CD1c-positive myeloid dendritic cell (primary cell): ENCODE data around the gene AFF1.

Experiments
- DNase-seq: peaks from one replicate; pipeline ENCODE4 v3.0.0-alpha.2; 2016; ENCODE audit errors: extremely low spot score

Gene AFF1, protein sequence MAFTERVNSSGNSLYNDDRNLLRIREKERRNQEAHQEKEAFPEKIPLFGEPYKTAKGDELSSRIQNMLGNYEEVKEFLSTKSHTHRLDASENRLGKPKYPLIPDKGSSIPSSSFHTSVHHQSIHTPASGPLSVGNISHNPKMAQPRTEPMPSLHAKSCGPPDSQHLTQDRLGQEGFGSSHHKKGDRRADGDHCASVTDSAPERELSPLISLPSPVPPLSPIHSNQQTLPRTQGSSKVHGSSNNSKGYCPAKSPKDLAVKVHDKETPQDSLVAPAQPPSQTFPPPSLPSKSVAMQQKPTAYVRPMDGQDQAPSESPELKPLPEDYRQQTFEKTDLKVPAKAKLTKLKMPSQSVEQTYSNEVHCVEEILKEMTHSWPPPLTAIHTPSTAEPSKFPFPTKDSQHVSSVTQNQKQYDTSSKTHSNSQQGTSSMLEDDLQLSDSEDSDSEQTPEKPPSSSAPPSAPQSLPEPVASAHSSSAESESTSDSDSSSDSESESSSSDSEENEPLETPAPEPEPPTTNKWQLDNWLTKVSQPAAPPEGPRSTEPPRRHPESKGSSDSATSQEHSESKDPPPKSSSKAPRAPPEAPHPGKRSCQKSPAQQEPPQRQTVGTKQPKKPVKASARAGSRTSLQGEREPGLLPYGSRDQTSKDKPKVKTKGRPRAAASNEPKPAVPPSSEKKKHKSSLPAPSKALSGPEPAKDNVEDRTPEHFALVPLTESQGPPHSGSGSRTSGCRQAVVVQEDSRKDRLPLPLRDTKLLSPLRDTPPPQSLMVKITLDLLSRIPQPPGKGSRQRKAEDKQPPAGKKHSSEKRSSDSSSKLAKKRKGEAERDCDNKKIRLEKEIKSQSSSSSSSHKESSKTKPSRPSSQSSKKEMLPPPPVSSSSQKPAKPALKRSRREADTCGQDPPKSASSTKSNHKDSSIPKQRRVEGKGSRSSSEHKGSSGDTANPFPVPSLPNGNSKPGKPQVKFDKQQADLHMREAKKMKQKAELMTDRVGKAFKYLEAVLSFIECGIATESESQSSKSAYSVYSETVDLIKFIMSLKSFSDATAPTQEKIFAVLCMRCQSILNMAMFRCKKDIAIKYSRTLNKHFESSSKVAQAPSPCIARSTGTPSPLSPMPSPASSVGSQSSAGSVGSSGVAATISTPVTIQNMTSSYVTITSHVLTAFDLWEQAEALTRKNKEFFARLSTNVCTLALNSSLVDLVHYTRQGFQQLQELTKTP

DNA sequence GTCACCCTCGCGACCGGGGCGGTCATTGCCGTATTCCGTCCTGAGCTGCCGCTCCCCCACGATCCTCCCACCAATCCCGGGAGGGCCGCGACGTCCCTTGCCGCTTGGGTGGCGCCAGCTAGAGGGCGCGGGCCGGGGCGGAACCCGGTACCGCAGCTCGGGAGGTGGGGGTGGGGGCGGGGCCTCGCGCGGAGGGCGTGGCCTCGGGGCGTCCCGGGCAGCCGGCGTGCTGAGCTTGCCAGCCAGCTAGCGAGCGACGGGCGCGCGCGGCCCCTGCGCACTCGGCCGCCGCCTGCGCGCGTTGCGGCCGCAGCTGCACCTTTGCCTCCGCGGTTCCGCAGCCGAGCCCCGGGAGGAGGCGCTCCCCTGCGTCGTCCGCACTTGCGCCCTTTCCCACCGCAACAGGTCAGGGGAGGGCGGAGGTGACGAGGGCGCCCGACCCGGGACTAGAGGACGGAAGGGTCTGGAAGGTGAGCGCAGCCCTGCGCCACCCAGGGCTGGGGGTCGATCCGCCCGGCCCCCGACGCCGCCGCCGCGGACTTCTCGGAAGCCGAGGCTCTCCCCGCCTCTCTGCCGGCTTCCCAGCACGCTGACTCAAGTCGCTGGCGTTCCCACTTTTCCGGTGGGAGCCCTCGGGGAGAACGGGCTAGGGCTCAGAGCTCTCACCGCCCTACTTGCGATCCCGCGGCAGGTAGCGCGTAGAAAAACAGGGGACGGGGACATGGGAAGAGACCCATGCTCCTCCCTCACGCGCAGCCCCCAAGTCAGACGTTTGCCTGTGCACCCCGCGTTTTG is at the start of gene AFF1:
Gene AFF1, plus strand, starts transcription at position 241 of the 795 bp plus-strand sequence. CDS start 13,523 bp downstream, outside the sequence.
- DNase-seq, result peak; percentile 97

DNA sequence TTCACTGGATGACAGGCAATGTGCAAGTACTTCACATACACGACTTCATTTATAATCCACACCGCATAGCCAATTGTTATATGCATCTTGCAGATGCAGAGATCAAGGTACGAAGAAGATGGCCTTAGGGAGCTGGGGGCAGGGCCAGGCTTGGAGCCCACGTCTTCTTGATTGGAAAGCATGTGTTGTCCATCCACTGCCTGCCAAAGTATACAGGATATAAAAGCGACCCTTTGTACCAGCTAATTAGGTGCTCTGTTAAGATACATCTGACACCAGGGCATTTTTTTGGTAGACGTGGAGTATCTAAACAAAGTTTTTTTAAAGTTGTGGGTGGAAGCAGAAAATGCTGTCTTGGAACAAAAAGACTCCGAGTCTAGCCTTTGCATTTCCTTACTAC is 44.0 kb upstream of the AFF1 start:
- no peak for DNase-seq

GRCh38 chr4:86891762-86892635 is 42.8 kb upstream of the AFF1 start, which contains the start of gene C4orf36:
Gene C4orf36 (minus strand): TSS chr4:86892422. CDS start chr4:86891520, 902 bp downstream.
- DNase-seq, result peak; percentile 59

DNA sequence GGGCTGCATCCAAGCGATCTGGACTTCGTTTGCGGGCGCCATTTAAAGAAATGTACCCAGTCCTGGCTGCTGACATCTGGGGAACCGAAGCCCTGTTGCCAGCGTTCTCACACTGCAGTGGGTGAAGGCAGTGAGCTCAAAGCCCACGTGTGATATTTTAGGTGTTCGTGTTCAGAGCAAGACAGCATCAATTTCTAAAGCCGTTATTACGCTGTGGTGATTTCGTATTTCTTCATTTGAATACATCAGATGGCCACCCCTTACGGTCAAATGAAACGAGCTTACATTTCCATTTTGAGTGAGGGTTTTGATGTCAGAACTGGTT is 42.2 kb upstream of the AFF1 start:
- DNase-seq, result no peak

GRCh38 chr4:86893136-86893535 is 41.7 kb upstream of the AFF1 start:
- DNase-seq, result no peak

DNA sequence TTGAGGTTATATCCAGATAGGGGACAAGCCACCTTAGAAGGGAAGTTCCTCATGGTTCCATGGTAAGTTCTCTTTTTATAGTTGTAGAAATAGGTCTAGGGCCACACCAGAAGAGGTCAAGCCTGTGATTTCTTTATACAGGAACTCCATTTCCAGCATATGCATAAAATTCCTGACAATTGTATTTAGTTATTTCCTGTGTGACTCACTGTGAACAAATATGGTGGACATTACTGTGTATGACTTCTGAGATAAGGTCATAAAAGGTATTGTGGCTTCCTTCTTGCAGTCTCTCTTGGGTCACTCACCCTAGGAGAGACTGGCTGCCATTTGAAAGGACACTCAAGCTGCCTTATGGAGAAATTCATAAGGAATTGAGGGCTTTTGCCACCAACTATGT is 40.4 kb upstream of the AFF1 start:
- DNase-seq, result peak; percentile 41

GRCh38 chr4:86895692-86896488 is 38.9 kb upstream of the AFF1 start:
- DNase-seq, result peak; percentile 75

DNA sequence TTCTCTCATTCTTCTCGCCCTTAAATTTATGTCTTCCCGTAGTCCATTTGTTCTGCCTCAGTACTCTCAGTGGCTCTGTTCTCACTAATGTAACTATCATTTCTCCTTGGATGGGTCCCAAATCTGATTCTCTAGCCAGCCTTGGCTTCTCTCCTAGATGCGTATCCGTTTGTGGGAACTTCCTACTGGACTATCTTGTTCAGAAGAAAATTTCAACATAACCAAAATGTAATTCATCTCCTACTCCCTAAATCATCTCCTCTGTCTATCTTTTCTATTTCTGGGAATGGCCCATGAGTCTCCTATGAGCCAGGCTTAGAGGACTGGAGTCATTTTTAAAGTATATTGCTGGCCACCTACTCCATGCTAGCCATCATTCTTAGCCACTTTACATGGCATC is 38.2 kb upstream of the AFF1 start:
- no peak for DNase-seq

DNA sequence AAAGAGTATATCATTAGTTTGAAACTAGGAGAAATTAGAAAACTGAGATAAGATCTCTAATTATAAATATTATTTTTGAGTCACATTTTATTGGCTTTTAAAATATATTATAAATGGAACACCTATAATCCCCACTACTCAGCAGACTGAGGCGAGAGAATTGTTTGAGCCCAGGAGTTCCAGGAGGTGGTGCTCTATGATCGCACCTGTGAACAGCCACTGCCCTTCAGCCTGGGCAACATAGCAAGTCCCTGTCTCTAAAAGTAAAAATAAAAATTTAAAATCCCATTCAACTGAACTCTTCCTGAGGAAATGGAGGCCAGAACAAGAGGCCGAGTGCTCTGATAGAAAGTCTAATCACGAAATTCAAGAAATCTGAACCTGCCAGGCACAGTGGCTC is 36.2 kb upstream of the AFF1 start:
- no peak for DNase-seq

- DNase-seq, result no peak
Measured at GRCh38 chr4:86901864-86902263, 32.9 kb upstream of the AFF1 start.

DNA sequence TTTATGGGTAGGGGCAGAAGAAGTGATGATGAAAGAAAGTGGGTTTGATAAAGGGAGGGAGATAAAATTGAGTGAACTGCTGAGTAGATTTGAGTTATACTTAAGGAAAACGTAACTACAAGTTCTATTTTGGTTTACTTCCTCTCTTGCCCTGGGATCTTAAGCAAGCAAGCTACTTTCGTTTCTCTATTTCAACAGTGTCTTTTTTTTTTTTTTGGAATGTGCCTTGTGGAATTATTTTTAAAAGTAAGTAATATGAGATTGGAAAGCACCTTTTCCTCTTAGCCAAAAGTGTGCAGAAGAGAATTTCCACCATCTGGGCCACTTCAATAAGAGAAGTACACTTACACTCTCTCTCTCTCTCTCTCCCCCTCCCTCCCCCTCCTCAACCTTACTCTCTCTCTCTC is 26.6 kb upstream of the AFF1 start:
- DNase-seq, result peak; percentile 80

- DNase-seq, result peak; percentile 80
Measured at GRCh38 chr4:86909546-86910295, 25.1 kb upstream of the AFF1 start.

GRCh38 chr4:86910369-86910768 is 24.4 kb upstream of the AFF1 start:
- DNase-seq, result peak; percentile 47

- no peak for DNase-seq
Measured at GRCh38 chr4:86910820-86911684, 23.8 kb upstream of the AFF1 start.

DNA sequence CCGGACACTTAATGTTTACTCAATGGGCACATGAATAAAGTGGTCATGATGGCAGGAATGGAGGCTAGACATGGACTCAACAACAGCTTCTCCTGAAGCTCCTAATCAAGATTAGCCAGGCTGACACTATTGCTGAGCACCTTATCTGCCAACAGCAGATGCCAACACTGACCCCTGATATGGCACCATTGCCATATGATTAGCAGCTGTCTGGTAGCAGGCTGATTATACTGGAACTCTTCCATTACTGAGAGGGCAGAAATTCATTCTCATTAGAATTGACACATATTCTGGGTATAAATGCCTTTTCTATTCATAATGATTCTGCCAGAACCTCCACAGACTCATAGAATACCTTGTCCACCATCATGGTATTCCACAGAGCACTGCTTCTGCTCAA is 18.4 kb upstream of the AFF1 start:
- DNase-seq, result no peak

DNA sequence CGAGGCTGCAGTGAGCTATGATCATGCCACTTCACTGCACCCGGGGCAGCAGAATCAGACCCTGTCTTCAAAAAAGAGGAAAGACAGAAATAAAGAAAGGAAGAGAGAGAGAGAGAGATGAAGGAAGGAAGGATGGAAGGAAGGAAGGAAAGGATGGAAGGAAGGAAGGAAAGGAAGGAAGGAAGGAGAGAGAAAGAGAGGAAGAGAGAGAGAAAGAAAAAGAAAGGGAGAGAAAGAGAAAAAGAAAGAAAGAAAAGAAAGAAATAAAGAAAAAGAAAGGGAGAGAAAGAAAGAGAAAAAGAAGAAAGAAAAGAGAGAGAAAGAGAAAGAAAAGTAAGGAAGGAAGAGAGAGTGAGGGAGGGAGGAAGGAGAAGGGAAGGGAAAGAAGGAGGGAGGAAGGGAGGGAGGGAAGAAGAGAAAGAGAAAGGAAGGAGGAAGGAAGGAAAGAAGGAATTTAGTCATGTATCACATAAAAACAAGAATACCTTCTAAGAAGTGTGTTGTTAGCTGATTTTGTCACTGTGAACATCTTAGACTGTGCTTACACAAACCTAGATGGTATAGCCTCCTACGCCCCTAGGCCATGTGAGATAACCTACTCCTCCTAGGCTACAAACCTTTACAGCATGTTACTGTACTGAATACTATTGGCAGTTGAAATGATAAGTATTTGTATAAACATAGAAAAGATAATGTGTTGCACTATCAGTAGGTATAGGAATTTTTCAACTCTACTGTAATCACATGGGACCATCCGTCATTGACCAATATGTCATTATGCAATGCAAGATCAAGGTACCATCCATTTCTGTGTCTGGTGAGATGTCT is 17.4 kb upstream of the AFF1 start:
- DNase-seq, result no peak

GRCh38 chr4:86918539-86919072 is 16.2 kb upstream of the AFF1 start:
- DNase-seq, result peak; percentile 70
